Measurements from ENCODE around the gene NFATC1. TPM values are rescaled to one million over a fixed set of nuclear protein-coding genes. Genes with fewer than 3 reads are reported as not detected.
"Not testable (repeated sequence)": the region's sequence is repeated elsewhere in the genome, so short reads cannot be mapped to it uniquely, and the experiment has no call there.

The NFATC1 gene
- total RNA-seq, 2 experiments from 2014 or later, result 26.5 to 28.1 TPM

DNA sequence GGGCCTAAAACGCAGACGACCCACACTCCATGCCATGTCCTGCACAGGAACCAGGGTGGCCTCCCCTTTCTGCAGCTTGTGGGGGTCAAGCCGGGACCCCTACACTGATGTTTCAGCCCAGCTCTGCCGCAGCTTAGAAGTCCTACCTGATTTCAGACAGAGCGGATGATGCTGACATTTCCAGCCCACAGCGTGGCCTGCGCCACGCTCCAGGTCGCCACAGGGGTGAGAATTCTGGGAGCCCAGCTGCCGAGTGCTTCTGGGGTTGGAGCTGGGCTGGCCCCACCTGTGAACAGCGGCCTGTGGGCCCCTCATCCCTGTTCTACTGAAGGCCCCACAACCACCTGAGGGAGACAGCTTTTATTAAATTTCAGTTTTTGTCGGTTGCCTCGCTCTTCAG is 77.2 kb downstream of the NFATC1 start:
- H3K27ac Mint-ChIP-seq, result no peak overlapping the region
- ATAC-seq, result no peak

DNA sequence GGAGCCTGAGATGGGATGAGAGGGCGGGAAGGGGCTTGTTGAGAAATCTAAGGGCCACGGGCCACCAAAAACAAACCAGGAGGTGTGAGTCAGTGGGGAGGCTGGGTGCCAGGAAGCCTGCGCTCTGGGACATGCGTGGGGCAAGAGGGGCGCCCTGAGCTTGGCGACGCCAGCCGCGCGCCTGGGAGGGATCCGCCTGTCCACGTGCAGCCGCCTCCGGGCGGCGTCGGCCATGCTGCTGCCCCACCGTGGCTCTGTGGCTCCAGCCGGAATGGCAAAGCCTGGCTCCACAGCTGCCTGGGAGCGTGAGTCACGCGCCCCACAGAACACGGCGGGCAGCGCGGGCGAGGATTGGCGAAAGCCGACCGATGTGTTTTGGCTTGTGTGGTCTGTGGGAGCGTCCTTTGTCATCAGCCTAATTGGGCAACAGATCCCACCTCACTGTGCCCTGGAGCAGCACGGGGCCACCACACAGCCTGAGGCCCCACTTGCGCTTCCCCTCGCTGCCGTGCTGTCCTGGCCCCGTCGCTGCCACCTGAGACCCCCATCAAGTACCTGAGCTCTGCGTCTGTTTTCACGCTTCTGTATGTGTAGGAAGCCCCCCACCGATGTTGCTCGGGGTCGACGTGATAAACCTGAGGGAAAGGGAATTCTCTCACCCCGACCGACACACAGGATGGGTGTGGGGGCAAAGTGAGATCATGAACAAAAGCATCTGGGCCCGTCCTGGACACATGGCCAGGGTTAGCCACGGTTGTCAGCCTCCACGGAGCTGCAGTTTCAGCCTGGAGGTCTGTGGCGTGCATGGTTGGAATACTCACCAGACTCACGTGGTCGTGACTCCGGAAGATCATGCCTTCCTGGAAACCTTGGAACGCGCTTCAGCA is 80.5 kb downstream of the NFATC1 start:
- H3K4me3 Mint-ChIP-seq, result no peak overlapping the region
- peaks cover 7% of the 10 kb centered on the region for H3K4me1 Mint-ChIP-seq (ENCODE audit: low read depth)
- peaks cover 8% of the 10 kb centered on the region for H3K36me3 Mint-ChIP-seq (ENCODE audit: low read depth)
- H3K27ac Mint-ChIP-seq, result no peak overlapping the region
- no peak for ATAC-seq
- no peaks in the 10 kb centered on the region for H3K27me3 Mint-ChIP-seq (ENCODE audit: low read depth)
- H3K9me3 Mint-ChIP-seq (ENCODE audit: insufficient read depth), result no peaks in the 10 kb centered on the region
- ChIA-PET POLR2A (no interaction called here), CTCF (no interaction called here)
- DNase-seq, result no peak

More for the DNA sequence above, 77.2 kb downstream of the NFATC1 start:
- Mint-ChIP-seq H3K36me3 (ENCODE audit: low read depth) (peaks cover 20% of the 10 kb centered on the region), H3K4me1 (ENCODE audit: low read depth) (peaks cover 8% of the 10 kb centered on the region), H3K4me3 (no peak overlapping the region), H3K9me3 (ENCODE audit: insufficient read depth) (no peaks in the 10 kb centered on the region), H3K27me3 (ENCODE audit: low read depth) (no peaks in the 10 kb centered on the region)
- no peak for DNase-seq
- ChIA-PET POLR2A (no interaction called here), CTCF (no interaction called here)

DNA sequence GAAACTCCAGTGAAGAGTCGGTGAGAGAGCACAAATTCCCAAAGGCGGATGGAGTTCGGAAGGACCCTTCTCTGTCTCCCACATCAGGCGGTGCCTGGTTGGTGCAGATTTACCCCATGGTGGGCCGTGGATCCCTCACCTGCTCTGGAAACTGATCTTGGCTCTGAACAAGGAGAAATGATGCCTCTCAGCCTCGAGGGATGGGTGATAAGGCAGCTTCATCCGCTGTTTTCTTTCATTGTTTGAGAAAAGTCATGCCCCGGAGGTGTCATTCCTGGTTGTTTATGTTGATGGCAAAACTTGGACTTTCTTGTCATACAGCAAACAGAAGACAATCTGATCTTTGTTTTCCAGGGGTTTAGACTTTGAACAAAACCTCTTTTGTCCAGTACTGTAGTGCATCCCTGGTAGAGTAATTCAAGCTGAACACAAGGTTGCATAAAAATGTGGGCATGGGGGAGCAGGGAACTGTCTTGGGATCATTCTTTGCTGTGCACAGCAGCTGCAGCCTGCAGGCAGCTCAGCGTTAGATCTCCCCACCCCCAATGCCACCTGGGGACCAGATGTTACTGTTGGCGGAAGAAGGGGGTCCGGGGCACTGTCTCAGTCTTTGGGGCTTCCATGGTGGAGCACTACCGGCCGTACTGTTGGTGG is 81.3 kb downstream of the NFATC1 start:
- Mint-ChIP-seq H3K36me3 (ENCODE audit: low read depth) (peaks cover 8% of the 10 kb centered on the region), H3K27ac (no peak overlapping the region), H3K9me3 (ENCODE audit: insufficient read depth) (no peaks in the 10 kb centered on the region), H3K4me1 (ENCODE audit: low read depth) (peaks cover 7% of the 10 kb centered on the region), H3K27me3 (ENCODE audit: low read depth) (no peaks in the 10 kb centered on the region), H3K4me3 (no peak overlapping the region)
- DNase-seq, result no peak
- ChIA-PET CTCF (no interaction called here), POLR2A (no interaction called here)
- no peak for ATAC-seq

DNA sequence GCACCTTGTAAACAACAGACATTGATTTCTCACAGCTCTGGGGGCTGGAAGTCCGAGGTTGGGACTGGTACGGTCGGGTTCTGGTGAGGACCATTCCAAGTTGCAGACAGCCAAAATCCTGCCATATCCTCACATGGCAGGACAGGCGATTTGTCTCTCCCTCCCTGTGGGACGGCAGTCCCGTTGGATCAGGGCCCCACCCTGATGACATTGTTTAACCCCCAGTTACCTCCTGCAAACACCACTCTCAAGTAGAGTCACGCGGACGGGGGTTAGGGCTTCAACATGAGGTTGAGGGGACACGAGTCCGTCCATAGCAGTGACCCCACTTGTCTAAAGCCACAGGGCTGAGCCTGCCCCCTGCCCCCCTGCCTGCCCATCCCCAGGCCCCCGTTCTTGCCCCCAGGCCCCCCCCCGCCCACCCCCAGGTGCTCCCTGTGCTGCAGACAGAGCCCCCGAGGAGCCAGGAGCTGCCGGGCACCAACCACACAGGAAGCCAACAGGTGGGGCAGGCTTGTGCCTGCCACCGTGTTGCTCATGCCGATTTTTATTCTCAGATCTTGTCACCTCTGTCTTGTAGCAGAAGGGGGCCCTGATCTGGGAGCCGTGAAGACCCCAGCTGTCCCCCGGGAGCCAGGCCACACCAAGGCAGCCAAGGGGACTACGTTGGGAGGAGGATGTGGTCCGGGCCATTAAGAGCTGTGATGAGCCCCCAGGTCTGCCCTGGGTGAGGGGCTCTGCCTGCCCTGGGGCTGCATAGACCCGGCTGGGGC is 82.2 kb downstream of the NFATC1 start:
- ATAC-seq (no peak), DNase-seq (no peak)
- ChIA-PET POLR2A (no interaction called here), CTCF (no interaction called here)
- H3K4me1 Mint-ChIP-seq (ENCODE audit: low read depth), result peaks cover 7% of the 10 kb centered on the region
- no peaks in the 10 kb centered on the region for H3K9me3 Mint-ChIP-seq (ENCODE audit: insufficient read depth)
- peak overlapping the region; percentile 61 for H3K27ac Mint-ChIP-seq
- peaks cover 5% of the 10 kb centered on the region for H3K36me3 Mint-ChIP-seq (ENCODE audit: low read depth)
- H3K4me3 Mint-ChIP-seq, result no peak overlapping the region
- no peaks in the 10 kb centered on the region for H3K27me3 Mint-ChIP-seq (ENCODE audit: low read depth)

DNA sequence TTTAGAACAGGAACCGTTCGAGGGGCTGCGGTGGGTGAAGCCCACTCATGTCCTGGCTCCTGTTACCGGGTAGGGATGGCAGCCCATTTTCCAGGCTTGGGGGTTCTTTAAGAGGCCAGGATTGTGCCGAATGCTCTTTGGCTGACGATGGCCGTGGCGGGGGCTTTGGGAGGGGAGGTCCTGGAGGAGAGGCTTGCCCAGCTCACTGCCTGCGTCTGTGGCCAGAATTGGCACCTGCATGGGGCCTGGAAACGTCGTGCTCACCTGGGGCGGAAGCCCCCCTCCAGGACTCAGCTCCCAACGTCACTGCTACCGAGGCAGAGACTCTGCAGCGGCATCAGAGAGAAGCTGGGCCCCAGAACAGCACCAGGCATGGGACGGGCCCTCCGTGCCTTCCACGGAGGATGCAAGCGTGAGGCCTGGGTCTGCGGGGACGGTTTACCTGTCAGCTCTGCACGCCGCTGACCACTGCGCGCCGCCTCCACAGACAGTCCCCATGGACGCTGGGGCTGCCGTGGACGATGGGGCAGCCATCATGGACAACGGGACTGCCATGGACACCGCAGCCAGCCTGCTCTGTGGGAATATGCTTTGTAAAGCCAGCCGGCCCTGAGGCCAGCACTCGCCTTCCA is 82.9 kb downstream of the NFATC1 start:
- DNase-seq, result no peak
- POLR2A ChIA-PET, result no interaction called here
- H3K9me3 Mint-ChIP-seq (ENCODE audit: insufficient read depth), result no peaks in the 10 kb centered on the region
- ATAC-seq, result no peak
- no peak overlapping the region for H3K4me3 Mint-ChIP-seq
- no peaks in the 10 kb centered on the region for H3K27me3 Mint-ChIP-seq (ENCODE audit: low read depth)
- H3K4me1 Mint-ChIP-seq (ENCODE audit: low read depth), result peaks cover 7% of the 10 kb centered on the region
- peaks cover 3% of the 10 kb centered on the region for H3K36me3 Mint-ChIP-seq (ENCODE audit: low read depth)
- H3K27ac Mint-ChIP-seq, result no peak overlapping the region
- CTCF ChIA-PET, result no interaction called here

DNA sequence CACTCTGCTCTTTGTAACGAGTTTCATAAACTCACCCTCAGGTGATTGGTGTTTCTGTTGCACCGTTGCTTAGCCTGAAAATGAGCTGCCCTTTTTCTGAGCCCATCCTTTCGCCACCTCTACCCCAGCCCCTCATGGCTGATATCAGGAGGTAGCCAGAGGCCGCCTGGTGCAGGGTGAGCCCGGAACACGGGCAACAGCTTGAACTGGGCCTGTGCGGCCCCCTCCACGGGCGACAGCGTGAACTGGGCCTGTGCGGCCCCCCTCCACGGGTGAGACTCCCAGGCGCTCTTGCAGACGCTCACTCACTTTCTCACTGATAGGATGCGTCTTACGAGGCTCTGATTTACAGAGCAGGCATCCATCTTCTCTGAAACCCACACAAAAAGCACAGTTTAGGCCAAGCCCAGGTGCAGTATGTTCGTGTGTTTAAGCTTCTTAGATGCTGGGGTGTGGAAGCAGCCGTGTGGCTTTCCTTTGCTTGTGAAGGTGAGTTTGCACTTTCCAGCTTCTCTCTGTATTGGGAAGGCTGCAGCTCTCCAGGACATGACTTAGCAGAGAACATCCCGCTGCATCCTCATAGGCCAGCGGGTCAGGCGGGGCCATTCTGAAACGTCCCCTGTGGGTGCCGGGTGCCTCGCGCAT is 83.5 kb downstream of the NFATC1 start:
- no peaks in the 10 kb centered on the region for H3K27me3 Mint-ChIP-seq (ENCODE audit: low read depth)
- no peak overlapping the region for H3K4me3 Mint-ChIP-seq
- DNase-seq (no peak), ATAC-seq (no peak)
- H3K4me1 Mint-ChIP-seq (ENCODE audit: low read depth), result peaks cover 7% of the 10 kb centered on the region
- ChIA-PET CTCF (no interaction called here), POLR2A (no interaction called here)
- H3K27ac Mint-ChIP-seq, result no peak overlapping the region
- H3K36me3 Mint-ChIP-seq (ENCODE audit: low read depth), result peaks cover 3% of the 10 kb centered on the region
- H3K9me3 Mint-ChIP-seq (ENCODE audit: insufficient read depth), result no peaks in the 10 kb centered on the region

DNA sequence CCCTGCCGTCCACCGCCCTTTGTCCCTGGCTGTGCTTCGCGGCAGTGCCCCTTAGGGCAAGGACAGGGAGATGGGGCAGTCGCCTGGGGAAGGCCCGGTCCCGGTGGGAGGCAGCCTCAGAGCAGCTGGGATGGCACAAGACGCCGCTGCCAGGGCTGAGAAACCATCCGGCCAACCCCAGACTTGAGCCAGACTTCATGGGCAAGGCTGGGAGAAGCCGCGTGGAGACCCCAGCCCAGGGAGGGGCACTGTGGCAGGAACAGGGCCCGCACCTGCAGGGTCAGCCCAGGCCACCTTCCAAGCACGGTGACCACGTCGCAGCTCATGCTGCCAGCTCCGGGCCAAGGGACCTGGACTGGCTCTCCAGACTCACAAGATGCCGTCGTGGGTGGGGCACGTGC is 84.0 kb downstream of the NFATC1 start:
- CTCF ChIA-PET, result no interaction called here

DNA sequence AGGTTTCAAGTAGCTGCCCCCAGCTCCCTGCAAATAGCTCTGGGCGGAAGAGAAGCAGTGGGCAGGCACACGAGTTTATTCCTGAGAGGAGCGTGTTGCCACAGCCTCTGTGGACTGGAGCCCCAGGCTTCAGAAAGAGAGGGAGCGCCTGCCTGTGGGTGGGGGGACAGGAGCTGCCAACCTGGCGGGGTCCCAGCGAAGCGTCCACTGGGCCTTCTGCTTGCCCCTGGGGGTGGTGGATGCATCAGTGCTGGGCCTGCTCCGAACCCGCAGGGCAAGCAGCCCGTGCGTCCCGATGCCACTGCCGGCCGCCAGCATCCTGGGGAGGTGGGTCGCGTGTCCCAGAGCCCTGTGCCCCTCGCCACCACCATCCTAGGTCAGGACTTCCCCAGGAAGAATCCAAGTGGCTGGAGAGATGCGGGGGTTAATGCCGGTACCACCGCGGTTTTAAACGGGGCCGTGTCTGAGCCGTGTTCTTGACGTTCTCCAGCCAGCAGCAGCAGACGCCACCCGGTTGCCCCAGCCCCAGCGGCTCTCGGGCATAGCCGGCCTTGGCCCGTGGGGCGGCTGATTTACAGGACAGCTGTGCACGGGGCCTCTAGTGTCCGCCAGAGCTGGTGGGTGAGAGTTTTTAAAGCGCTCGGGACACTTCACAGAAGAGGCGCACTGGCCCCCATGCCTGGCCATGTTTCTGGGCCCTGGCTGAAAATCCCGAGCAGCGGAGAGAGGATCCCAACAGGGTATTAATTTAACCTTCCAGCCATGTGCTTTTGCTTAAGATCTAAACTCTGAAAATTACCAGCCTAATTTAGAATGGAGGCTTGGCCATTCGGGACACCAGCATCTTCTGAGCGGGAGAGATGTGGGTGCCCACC is 84.7 kb downstream of the NFATC1 start:
- POLR2A ChIA-PET, result no interaction called here
- no peaks in the 10 kb centered on the region for H3K27me3 Mint-ChIP-seq (ENCODE audit: low read depth)
- no peak for ATAC-seq
- CTCF ChIA-PET, result no interaction called here
- H3K27ac Mint-ChIP-seq, result no peak overlapping the region
- peaks cover 3% of the 10 kb centered on the region for H3K36me3 Mint-ChIP-seq (ENCODE audit: low read depth)
- peaks cover 7% of the 10 kb centered on the region for H3K4me1 Mint-ChIP-seq (ENCODE audit: low read depth)
- H3K9me3 Mint-ChIP-seq (ENCODE audit: insufficient read depth), result no peaks in the 10 kb centered on the region
- DNase-seq, result no peak
- H3K4me3 Mint-ChIP-seq, result no peak overlapping the region

More for the DNA sequence above, 84.0 kb downstream of the NFATC1 start:
- no peak for ATAC-seq
- Mint-ChIP-seq H3K27ac (no peak overlapping the region), H3K4me1 (ENCODE audit: low read depth) (peaks cover 7% of the 10 kb centered on the region), H3K27me3 (ENCODE audit: low read depth) (no peaks in the 10 kb centered on the region), H3K4me3 (no peak overlapping the region), H3K9me3 (ENCODE audit: insufficient read depth) (no peaks in the 10 kb centered on the region), H3K36me3 (ENCODE audit: low read depth) (peaks cover 3% of the 10 kb centered on the region)
- DNase-seq, result no peak
- POLR2A ChIA-PET, result no interaction called here

DNA sequence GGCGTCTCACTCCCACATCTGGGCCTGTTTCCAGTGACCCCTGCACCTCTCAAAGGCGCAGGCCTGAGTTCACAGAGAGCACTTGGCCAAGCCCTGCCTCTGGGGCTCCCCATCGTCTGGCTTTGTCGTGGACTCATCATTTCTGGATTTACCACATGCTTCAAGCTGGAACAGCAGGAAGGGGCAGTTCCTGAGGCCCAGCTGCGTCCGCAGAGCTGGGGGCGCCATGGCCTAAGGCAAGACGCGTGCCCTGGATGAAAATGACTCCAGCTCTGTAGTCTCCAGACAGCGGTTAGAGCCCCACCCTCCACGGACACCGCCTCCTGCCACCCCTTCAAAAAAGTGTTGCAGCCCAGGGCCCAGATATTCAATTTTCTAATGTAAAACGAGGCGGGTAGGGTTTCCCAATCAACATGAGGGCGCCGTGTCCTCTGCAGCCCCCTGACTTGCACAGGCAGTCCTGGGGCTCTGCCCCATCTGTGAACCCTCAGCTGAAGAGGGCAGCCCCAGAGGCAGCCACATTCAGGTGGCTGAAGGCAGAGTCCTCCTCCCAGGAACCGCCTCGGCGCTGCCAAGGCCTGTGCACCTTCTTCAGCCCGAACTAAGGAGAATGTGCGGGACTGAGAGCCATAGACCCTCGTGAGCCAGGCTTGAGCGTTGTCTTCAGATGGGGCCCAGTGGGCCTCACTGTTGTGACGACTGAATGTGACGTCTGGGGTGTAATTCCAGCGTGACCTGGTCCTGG is 85.5 kb downstream of the NFATC1 start:
- Mint-ChIP-seq H3K4me3 (no peak overlapping the region), H3K4me1 (ENCODE audit: low read depth) (peaks cover 7% of the 10 kb centered on the region), H3K27ac (no peak overlapping the region), H3K9me3 (ENCODE audit: insufficient read depth) (no peaks in the 10 kb centered on the region), H3K36me3 (ENCODE audit: low read depth) (peaks cover 3% of the 10 kb centered on the region), H3K27me3 (ENCODE audit: low read depth) (no peaks in the 10 kb centered on the region)
- POLR2A ChIA-PET, result no interaction called here
- CTCF ChIA-PET, result no interaction called here
- DNase-seq (no peak), ATAC-seq (no peak)

DNA sequence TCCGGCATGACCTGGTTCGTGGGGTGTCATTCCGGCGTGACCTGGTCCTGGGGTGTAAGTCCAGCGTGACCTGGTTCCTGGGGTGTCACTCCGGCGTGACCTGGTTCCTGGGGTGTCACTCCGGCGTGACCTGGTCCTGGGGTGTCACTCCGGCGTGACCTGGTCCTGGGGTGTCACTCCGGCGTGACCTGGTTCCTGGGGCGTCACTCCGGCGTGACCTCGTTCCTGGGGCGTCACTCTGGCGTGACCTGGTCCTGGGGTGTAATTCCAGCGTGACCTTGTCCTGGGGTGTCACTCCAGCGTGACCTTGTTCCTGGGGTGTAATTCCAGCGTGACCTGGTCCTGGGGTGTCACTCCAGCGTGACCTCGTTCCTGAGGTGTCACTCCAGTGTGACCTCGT is 87.7 kb downstream of the NFATC1 start:
- CTCF ChIA-PET; H3K27ac Mint-ChIP-seq; H3K4me1 Mint-ChIP-seq (ENCODE audit: low read depth); H3K4me3 Mint-ChIP-seq; DNase-seq; H3K36me3 Mint-ChIP-seq (ENCODE audit: low read depth); H3K9me3 Mint-ChIP-seq (ENCODE audit: insufficient read depth); POLR2A ChIA-PET; ATAC-seq; H3K27me3 Mint-ChIP-seq (ENCODE audit: low read depth): not testable (repeated sequence)

Measured in activated CD8-positive, alpha-beta T cell treated with anti-CD3 and anti-CD28 coated beads, Interleukin-2, amount 10 ng/mL, durations not matched to agents 7 days and 5 days (primary cell).